Measurements from ENCODE around the gene CD44. TPM values are rescaled to one million over a fixed set of nuclear protein-coding genes. Genes with fewer than 3 reads are reported as not detected.

Gene CD44
- total RNA-seq, 1 experiment from 2014 or later: 6.1 TPM

DNA sequence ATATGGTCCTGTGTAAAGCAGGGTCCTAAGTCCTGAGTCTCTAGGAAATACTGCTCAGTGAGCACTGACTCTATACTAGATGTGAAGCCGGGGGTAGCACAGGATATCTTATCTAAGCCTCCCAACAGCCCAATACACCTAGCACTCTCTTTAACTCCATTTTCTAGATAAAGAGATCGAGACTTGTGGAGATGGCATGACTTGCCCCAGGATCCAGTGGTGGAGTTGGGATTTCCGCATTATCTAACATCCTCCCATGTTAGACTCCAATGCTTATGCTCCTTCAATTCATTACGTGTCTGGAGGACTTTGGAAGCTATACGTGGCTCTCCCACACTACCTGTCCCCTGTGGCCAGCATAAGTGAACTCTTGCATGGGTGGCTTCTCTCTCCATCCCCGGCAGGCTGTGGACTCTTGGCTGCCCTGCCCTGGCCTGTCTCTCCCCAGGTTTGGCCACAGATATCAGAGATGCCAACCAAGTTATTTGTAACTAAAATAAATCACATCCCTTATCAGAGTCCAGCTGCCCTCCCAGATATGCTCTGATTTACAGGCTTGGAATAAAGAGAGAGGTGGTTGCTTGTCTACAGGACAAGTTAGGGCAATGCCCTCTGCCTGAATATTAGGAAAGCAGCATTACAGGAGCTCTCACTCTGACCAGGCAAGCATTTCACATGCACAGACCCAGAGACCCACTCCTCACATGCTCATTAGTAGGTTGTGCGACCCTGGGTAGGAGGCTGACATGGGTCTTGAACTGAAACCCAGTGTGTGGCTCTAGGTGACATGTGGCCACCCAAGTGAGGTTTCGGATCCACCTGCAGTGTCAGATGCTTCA lies 4.5 kb downstream of the CD44 start:
- peaks cover 14 to 20% of the 10 kb centered on the region in 2 experiments for H3K4me1 Mint-ChIP-seq
- peaks cover 11% of the 10 kb centered on the region for H3K23me2 ChIP-seq (ENCODE audit: insufficient read length, low read depth, low read length, poor library complexity, severe bottlenecking)
- H3K27me3 ChIP-seq (ENCODE audit: insufficient read depth, low read length): peaks cover 12% of the 10 kb centered on the region; the same call in 1 of the 2 replicates
- H3K9me3 ChIP-seq (ENCODE audit: control insufficient read depth, low read depth, low read length): no peaks in the 10 kb centered on the region
- H3K27ac ChIP-seq (ENCODE audit: insufficient read length, low read depth, low read length): no peak overlapping the region
- H3K9ac ChIP-seq (ENCODE audit: extremely low read depth, insufficient read length, low read length): no peak overlapping the region
- H4K20me1 ChIP-seq (ENCODE audit: control insufficient read depth, insufficient read depth, insufficient read length): no peaks in the 10 kb centered on the region
- H3T11ph ChIP-seq (ENCODE audit: low read length): no peak overlapping the region
- DNase-seq: no peak
- H4K5ac ChIP-seq (ENCODE audit: insufficient read length, low read depth, low read length): no peak overlapping the region
- H2BK12ac ChIP-seq (ENCODE audit: insufficient read length, low read depth, low read length): no peak overlapping the region
- no peak overlapping the region for H3K56ac ChIP-seq (ENCODE audit: insufficient read length, low read depth, low read length)
- TF ChIP-seq, protein P1, sequence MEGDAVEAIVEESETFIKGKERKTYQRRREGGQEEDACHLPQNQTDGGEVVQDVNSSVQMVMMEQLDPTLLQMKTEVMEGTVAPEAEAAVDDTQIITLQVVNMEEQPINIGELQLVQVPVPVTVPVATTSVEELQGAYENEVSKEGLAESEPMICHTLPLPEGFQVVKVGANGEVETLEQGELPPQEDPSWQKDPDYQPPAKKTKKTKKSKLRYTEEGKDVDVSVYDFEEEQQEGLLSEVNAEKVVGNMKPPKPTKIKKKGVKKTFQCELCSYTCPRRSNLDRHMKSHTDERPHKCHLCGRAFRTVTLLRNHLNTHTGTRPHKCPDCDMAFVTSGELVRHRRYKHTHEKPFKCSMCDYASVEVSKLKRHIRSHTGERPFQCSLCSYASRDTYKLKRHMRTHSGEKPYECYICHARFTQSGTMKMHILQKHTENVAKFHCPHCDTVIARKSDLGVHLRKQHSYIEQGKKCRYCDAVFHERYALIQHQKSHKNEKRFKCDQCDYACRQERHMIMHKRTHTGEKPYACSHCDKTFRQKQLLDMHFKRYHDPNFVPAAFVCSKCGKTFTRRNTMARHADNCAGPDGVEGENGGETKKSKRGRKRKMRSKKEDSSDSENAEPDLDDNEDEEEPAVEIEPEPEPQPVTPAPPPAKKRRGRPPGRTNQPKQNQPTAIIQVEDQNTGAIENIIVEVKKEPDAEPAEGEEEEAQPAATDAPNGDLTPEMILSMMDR (conservative IDR thresholded peaks at IDR 0.05): no peak
- H4K8ac ChIP-seq (replicated peaks; ENCODE audit: insufficient read length, low read depth, low read length): no peak overlapping the region
- H3K79me1 ChIP-seq (ENCODE audit: insufficient read depth, low read depth, low read length, poor library complexity, severe bottlenecking): no peaks in the 10 kb centered on the region
- no peak overlapping the region for H3K23ac ChIP-seq (ENCODE audit: insufficient read length, low read depth, low read length)
- H2AK5ac ChIP-seq (ENCODE audit: insufficient read length, low read length): no peak overlapping the region
- no CpG with 5 or more reads among the region's 8 CpGs for whole genome bisulfite sequencing (ENCODE audit: extremely low coverage, insufficient read length, low lambda C conversion rate)
- no peak overlapping the region for H3K4me2 ChIP-seq (ENCODE audit: insufficient read depth, insufficient read length, low read length)
- no peak overlapping the region for H2BK120ac ChIP-seq (ENCODE audit: low read depth, low read length, poor library complexity, severe bottlenecking)
- no peak overlapping the region for H3K4me3 Mint-ChIP-seq
- H3K36me3 Mint-ChIP-seq (ENCODE audit: insufficient read depth in 1 of 3, low read depth in 3 of 3): no peaks in the 10 kb centered on the region
- H3K4ac ChIP-seq (ENCODE audit: low read depth, low read length): no peak overlapping the region
- no peak overlapping the region for H2BK5ac ChIP-seq (ENCODE audit: insufficient read length, low read length)
- H4K91ac ChIP-seq (ENCODE audit: insufficient read length, low read depth, low read length): no peak overlapping the region
- H3K79me2 ChIP-seq (ENCODE audit: insufficient read depth, low read length): no peaks in the 10 kb centered on the region
- peaks cover 2% of the 10 kb centered on the region; the same call in 1 of the 2 replicates for H3K4me1 ChIP-seq (ENCODE audit: insufficient read depth, low read length)
- H3K27me3 Mint-ChIP-seq (ENCODE audit: low read depth): peaks cover 38% of the 10 kb centered on the region
- H3K9me3 Mint-ChIP-seq: no peaks in the 10 kb centered on the region
- H3K14ac ChIP-seq (ENCODE audit: insufficient read depth, low read length): no peak overlapping the region
- no peak overlapping the region for H2BK20ac ChIP-seq (ENCODE audit: low read depth, low read length, poor library complexity, severe bottlenecking)
- H3K18ac ChIP-seq (ENCODE audit: insufficient read length, low read depth, low read length): no peak overlapping the region
- no peak overlapping the region for H2AFZ ChIP-seq (ENCODE audit: low read length)
- H3K27ac Mint-ChIP-seq: peak overlapping the region in 1 of 3 experiments; percentile 29; a peak in 1 of 7 replicates
- H2BK15ac ChIP-seq (ENCODE audit: low read depth, low read length): no peak overlapping the region
